ENCODE results near the gene AURKA.

AURKA gene

GRCh38 chr20:56389807-56390206 lies 2.2 kb downstream of the AURKA start:
- Histone ChIP-seq H3K36me3 (ENCODE audit: insufficient read depth, low read length) (peaks cover 64% of the 10 kb centered on the region), H3F3A (ENCODE audit: insufficient read depth, low read length) (no peaks in the 10 kb centered on the region), H3K9ac (ENCODE audit: low read length) (no peak overlapping the region), H3K4me2 (ENCODE audit: low read length) (no peak overlapping the region; the same call in 1 of the 2 replicates), H4K20me1 (ENCODE audit: insufficient read depth, low read length) (no peaks in the 10 kb centered on the region), H3K4me1 (ENCODE audit: insufficient read depth, low read length, severe bottlenecking) (peaks cover 29% of the 10 kb centered on the region), H3K9me3 (ENCODE audit: low read length) (no peaks in the 10 kb centered on the region), H3K4me3 (ENCODE audit: low read depth, low read length, poor library complexity, severe bottlenecking) (no peak overlapping the region), H3K79me2 (ENCODE audit: insufficient read depth, low read length) (peaks cover 51% of the 10 kb centered on the region), H3K27me3 (ENCODE audit: insufficient read depth, low read length) (no peaks in the 10 kb centered on the region), H3K27ac (ENCODE audit: low read depth, low read length, poor library complexity, severe bottlenecking) (no peak overlapping the region), H3K9me2 (ENCODE audit: low read depth, low read length) (no peaks in the 10 kb centered on the region), H2AFZ (ENCODE audit: low read length) (no peak overlapping the region)
- TF ChIP-seq EZH2 (IDR thresholded peaks at IDR 0.05; ENCODE audit: borderline replicate concordance, low read length) = no peak
- TF ChIP-seq, protein P1, sequence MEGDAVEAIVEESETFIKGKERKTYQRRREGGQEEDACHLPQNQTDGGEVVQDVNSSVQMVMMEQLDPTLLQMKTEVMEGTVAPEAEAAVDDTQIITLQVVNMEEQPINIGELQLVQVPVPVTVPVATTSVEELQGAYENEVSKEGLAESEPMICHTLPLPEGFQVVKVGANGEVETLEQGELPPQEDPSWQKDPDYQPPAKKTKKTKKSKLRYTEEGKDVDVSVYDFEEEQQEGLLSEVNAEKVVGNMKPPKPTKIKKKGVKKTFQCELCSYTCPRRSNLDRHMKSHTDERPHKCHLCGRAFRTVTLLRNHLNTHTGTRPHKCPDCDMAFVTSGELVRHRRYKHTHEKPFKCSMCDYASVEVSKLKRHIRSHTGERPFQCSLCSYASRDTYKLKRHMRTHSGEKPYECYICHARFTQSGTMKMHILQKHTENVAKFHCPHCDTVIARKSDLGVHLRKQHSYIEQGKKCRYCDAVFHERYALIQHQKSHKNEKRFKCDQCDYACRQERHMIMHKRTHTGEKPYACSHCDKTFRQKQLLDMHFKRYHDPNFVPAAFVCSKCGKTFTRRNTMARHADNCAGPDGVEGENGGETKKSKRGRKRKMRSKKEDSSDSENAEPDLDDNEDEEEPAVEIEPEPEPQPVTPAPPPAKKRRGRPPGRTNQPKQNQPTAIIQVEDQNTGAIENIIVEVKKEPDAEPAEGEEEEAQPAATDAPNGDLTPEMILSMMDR (IDR thresholded peaks at IDR 0.05; ENCODE audit: low read length) = no peak

- Histone ChIP-seq H4K20me1 (ENCODE audit: insufficient read depth, low read length) (no peaks in the 10 kb centered on the region), H3K36me3 (ENCODE audit: insufficient read depth, low read length) (peaks cover 69% of the 10 kb centered on the region), H3K27me3 (ENCODE audit: insufficient read depth, low read length) (no peaks in the 10 kb centered on the region), H3K9me3 (ENCODE audit: low read length) (no peaks in the 10 kb centered on the region), H3K4me2 (ENCODE audit: low read length) (no peak overlapping the region), H3K27ac (ENCODE audit: low read depth, low read length, poor library complexity, severe bottlenecking) (no peak overlapping the region), H2AFZ (ENCODE audit: low read length) (no peak overlapping the region), H3K4me1 (ENCODE audit: insufficient read depth, low read length, severe bottlenecking) (peaks cover 21% of the 10 kb centered on the region), H3K79me2 (ENCODE audit: insufficient read depth, low read length) (peaks cover 43% of the 10 kb centered on the region), H3F3A (ENCODE audit: insufficient read depth, low read length) (no peaks in the 10 kb centered on the region), H3K9ac (ENCODE audit: low read length) (no peak overlapping the region), H3K4me3 (ENCODE audit: low read depth, low read length, poor library complexity, severe bottlenecking) (no peak overlapping the region), H3K9me2 (ENCODE audit: low read depth, low read length) (no peaks in the 10 kb centered on the region)
- no peak for TF ChIP-seq EZH2 (IDR thresholded peaks at IDR 0.05; ENCODE audit: borderline replicate concordance, low read length)
- TF ChIP-seq, protein P1 (IDR thresholded peaks at IDR 0.05; ENCODE audit: low read length) = no peak
Observed at GRCh38 chr20:56388882-56389281, 3.1 kb downstream of the AURKA start.

DNA sequence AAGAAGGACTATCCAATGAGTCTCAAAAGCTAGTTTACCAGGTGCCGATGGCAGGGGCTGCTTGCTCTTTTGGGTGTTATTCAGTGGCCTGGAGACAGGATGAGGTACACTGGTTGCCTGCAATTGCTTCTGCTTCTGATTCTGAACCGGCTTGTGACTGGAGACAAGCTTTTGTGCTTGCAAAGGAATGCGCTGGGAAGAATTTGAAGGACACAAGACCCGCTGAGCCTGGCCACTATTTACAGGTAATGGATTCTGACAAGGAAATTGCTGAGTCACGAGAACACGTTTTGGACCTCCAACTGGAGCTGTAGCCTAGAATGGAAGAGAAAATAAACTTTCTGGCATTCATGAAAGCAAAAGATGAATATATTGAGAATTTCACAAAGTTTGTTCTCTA lies 5.8 kb downstream of the AURKA start:
- Histone ChIP-seq H3K79me2 (ENCODE audit: insufficient read depth, low read length) (peaks cover 25% of the 10 kb centered on the region), H3K4me2 (ENCODE audit: low read length) (no peak overlapping the region), H4K20me1 (ENCODE audit: insufficient read depth, low read length) (no peaks in the 10 kb centered on the region), H3K27ac (ENCODE audit: low read depth, low read length, poor library complexity, severe bottlenecking) (no peak overlapping the region), H3K9ac (ENCODE audit: low read length) (no peak overlapping the region), H3K27me3 (ENCODE audit: insufficient read depth, low read length) (no peaks in the 10 kb centered on the region), H3K4me1 (ENCODE audit: insufficient read depth, low read length, severe bottlenecking) (peaks cover 14% of the 10 kb centered on the region), H3F3A (ENCODE audit: insufficient read depth, low read length) (no peaks in the 10 kb centered on the region), H2AFZ (ENCODE audit: low read length) (no peak overlapping the region), H3K9me3 (ENCODE audit: low read length) (no peaks in the 10 kb centered on the region), H3K36me3 (ENCODE audit: insufficient read depth, low read length) (peaks cover 94% of the 10 kb centered on the region), H3K4me3 (ENCODE audit: low read depth, low read length, poor library complexity, severe bottlenecking) (no peak overlapping the region), H3K9me2 (ENCODE audit: low read depth, low read length) (no peaks in the 10 kb centered on the region)
- TF ChIP-seq, protein P1 (IDR thresholded peaks at IDR 0.05; ENCODE audit: low read length) = no peak
- TF ChIP-seq EZH2 (IDR thresholded peaks at IDR 0.05; ENCODE audit: borderline replicate concordance, low read length) = no peak

Data from OCI-LY1 (cell line).